IPS-18a (cell line): ENCODE data around the gene UPP2.

Source experiments
- H3K27ac ChIP-seq: one replicate; pipeline ENCODE4 v1.5.1; 2013; ENCODE audit warnings: low read length
- H3K27me3 ChIP-seq: one replicate; pipeline ENCODE4 v1.6.1; 2013; ENCODE audit warnings: mild to moderate bottlenecking, low read length; ENCODE audit not compliant: control insufficient read depth, insufficient read depth
- H3K36me3 ChIP-seq: one replicate; pipeline ENCODE4 v1.6.1; 2013; ENCODE audit warnings: low read depth, low read length; ENCODE audit not compliant: control insufficient read depth
- H3K4me1 ChIP-seq: one replicate; pipeline ENCODE4 v1.6.1; 2013; ENCODE audit warnings: low read depth, low read length; ENCODE audit not compliant: control insufficient read depth
- H3K4me3 ChIP-seq: one replicate; pipeline ENCODE4 v1.5.1; 2013; ENCODE audit warnings: low read length
- H3K9ac ChIP-seq: one replicate; pipeline ENCODE4 v1.6.1; 2013; ENCODE audit warnings: mild to moderate bottlenecking, low read length, moderate library complexity
- H3K9me3 ChIP-seq: one replicate; pipeline ENCODE4 v1.6.1; 2013; ENCODE audit warnings: low read depth, low read length; ENCODE audit not compliant: control insufficient read depth

Gene UPP2

DNA sequence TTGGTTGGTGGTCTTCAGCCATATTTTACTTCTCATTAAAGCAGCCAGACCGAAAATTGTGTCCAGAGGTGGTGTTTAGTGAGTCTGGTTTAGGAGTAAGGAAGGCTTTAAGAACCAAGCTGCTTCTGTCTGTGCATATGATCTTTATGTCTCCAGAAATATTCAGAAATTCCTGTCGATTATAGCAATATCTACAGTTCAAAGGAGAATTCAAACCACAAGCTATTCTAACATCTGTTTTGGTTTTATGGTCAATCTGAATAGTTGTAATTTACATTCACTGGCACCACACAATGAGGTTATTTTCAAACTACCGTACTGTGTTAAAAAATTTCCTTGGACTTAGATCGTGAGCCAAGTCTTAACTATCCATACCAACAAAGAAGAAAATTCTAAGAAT, 11.3 kb downstream of the UPP2 start:
- Histone ChIP-seq H3K9ac (no peak overlapping the region), H3K27ac (no peak overlapping the region), H3K4me3 (no peak overlapping the region), H3K27me3 (no peaks in the 10 kb centered on the region), H3K36me3 (no peaks in the 10 kb centered on the region), H3K9me3 (no peaks in the 10 kb centered on the region), H3K4me1 (no peaks in the 10 kb centered on the region)

DNA sequence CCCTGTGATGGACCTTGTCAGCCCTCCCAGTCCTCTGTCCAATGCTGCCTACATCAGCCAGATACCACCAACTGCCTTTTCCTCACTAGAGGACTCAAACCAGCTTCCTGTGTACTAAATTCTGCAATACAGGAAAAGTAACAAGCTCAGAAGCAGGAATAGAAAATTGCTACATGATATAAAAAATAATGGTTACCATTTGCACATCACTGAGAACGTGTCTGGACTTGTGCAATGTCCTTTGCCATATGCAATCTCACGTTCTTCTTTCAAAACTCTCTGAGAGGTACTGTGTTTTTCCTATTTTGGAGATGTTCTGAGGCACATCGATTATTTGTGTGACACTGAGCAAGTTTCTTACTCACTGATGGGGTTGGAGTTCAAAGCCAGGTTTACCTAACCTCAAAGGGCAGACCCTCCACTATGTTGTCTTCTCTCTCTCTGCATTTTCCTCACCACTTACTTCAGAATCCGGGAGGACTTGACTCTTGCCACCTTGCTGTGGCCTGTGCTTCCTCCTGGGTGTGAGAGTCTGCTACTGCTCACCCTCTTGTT, 12.1 kb downstream of the UPP2 start:
- Histone ChIP-seq H3K9me3 (no peaks in the 10 kb centered on the region), H3K27me3 (no peaks in the 10 kb centered on the region), H3K36me3 (no peaks in the 10 kb centered on the region), H3K4me3 (no peak overlapping the region), H3K27ac (no peak overlapping the region), H3K9ac (no peak overlapping the region), H3K4me1 (no peaks in the 10 kb centered on the region)

GRCh38 chr2:158114516-158114915, 12.8 kb downstream of the UPP2 start:
- H3K4me3 ChIP-seq: no peak overlapping the region
- no peaks in the 10 kb centered on the region for H3K27me3 ChIP-seq
- no peaks in the 10 kb centered on the region for H3K36me3 ChIP-seq
- no peaks in the 10 kb centered on the region for H3K9me3 ChIP-seq
- no peak overlapping the region for H3K27ac ChIP-seq
- H3K9ac ChIP-seq: no peak overlapping the region
- no peaks in the 10 kb centered on the region for H3K4me1 ChIP-seq

GRCh38 chr2:158115202-158115767, 13.6 kb downstream of the UPP2 start:
- no peaks in the 10 kb centered on the region for H3K9me3 ChIP-seq
- H3K4me3 ChIP-seq: no peak overlapping the region
- H3K27me3 ChIP-seq: no peaks in the 10 kb centered on the region
- H3K36me3 ChIP-seq: no peaks in the 10 kb centered on the region
- no peak overlapping the region for H3K9ac ChIP-seq
- no peak overlapping the region for H3K27ac ChIP-seq
- peaks cover under 1% of the 10 kb centered on the region for H3K4me1 ChIP-seq

DNA sequence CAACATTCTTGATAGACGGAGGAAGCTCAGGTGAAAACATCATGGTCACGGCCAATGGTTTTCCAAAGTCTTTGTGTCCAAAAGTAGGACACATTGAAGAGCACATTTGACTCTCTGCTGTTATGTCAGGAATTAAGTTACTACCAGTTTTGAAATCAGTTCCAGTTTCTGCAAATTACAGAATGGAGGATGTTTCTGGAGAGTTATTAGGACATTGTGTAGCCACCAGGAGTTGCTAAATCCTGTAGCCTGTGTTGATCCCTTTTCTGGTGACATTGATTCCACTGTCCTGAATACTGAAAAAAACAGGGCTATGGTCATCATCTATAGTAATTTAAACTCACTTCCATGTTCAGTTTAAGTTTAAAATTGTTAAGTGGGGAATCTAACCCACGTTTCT, 15.3 kb downstream of the UPP2 start:
- H3K4me1 ChIP-seq: peaks cover 11% of the 10 kb centered on the region
- no peaks in the 10 kb centered on the region for H3K9me3 ChIP-seq
- no peak overlapping the region for H3K9ac ChIP-seq
- H3K4me3 ChIP-seq: no peak overlapping the region
- H3K27me3 ChIP-seq: no peaks in the 10 kb centered on the region
- no peak overlapping the region for H3K27ac ChIP-seq
- H3K36me3 ChIP-seq: no peaks in the 10 kb centered on the region

GRCh38 chr2:158120102-158120501, 18.4 kb downstream of the UPP2 start:
- Histone ChIP-seq H3K4me1 (peaks cover 11% of the 10 kb centered on the region), H3K9ac (no peak overlapping the region), H3K4me3 (no peak overlapping the region), H3K27me3 (no peaks in the 10 kb centered on the region), H3K9me3 (no peaks in the 10 kb centered on the region), H3K36me3 (no peaks in the 10 kb centered on the region), H3K27ac (no peak overlapping the region)

- H3K9me3 ChIP-seq: no peaks in the 10 kb centered on the region
- no peaks in the 10 kb centered on the region for H3K36me3 ChIP-seq
- peaks cover 14% of the 10 kb centered on the region for H3K4me1 ChIP-seq
- H3K9ac ChIP-seq: no peak overlapping the region
- no peaks in the 10 kb centered on the region for H3K27me3 ChIP-seq
- H3K4me3 ChIP-seq: no peak overlapping the region
- no peak overlapping the region for H3K27ac ChIP-seq
Measured at GRCh38 chr2:158120664-158121641, 19.3 kb downstream of the UPP2 start.

DNA sequence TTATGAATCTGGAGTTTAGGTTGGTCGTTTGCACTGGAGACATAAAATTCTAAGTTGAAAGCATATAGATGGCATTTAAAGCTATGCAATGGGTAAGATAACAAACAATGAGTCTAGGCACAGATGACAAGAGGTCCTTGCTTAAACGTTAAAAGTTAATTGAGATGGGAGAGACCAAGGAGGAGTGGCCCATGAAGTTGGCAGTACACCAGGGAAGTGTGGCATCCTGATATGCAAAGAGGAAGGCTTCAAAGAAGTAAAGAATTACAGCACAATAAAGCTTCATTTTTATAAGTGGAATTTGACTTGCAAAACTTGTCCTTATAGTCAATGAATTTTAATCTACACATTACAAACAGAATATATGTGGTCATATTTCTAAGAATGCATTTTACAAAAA, 23.2 kb downstream of the UPP2 start:
- Histone ChIP-seq H3K27ac (no peak overlapping the region), H3K9ac (no peak overlapping the region), H3K9me3 (no peaks in the 10 kb centered on the region), H3K4me1 (peaks cover 19% of the 10 kb centered on the region), H3K36me3 (no peaks in the 10 kb centered on the region), H3K4me3 (no peak overlapping the region), H3K27me3 (no peaks in the 10 kb centered on the region)

GRCh38 chr2:158125756-158126498, 24.3 kb downstream of the UPP2 start:
- Histone ChIP-seq H3K27me3 (no peaks in the 10 kb centered on the region), H3K36me3 (no peaks in the 10 kb centered on the region), H3K9me3 (no peaks in the 10 kb centered on the region), H3K9ac (no peak overlapping the region), H3K4me1 (peaks cover 12% of the 10 kb centered on the region), H3K4me3 (no peak overlapping the region), H3K27ac (no peak overlapping the region)

- Histone ChIP-seq H3K4me1 (peaks cover 8% of the 10 kb centered on the region), H3K9me3 (no peaks in the 10 kb centered on the region), H3K27me3 (no peaks in the 10 kb centered on the region), H3K4me3 (no peak overlapping the region), H3K27ac (no peak overlapping the region), H3K9ac (no peak overlapping the region), H3K36me3 (no peaks in the 10 kb centered on the region)
Measured at GRCh38 chr2:158127380-158127804, 25.7 kb downstream of the UPP2 start.

GRCh38 chr2:158128168-158128973, 26.7 kb downstream of the UPP2 start:
- peaks cover 8% of the 10 kb centered on the region for H3K4me1 ChIP-seq
- no peaks in the 10 kb centered on the region for H3K36me3 ChIP-seq
- H3K9ac ChIP-seq: no peak overlapping the region
- H3K9me3 ChIP-seq: no peaks in the 10 kb centered on the region
- H3K4me3 ChIP-seq: no peak overlapping the region
- H3K27me3 ChIP-seq: no peaks in the 10 kb centered on the region
- no peak overlapping the region for H3K27ac ChIP-seq
